Ovary (tissue), 9 donors: ENCODE data around the gene APLNR. TPM values are rescaled to one million over a fixed set of nuclear protein-coding genes. Genes with fewer than 3 reads are reported as not detected.

ENCODE experiments used
- DNase-seq, 5 donors: peaks; one replicate each; pipeline ENCODE4 v3.0.0-alpha.2; 2019 to 2020
- H3K27ac ChIP-seq, 2 donors: fragments of 200-600 bp; one replicate each; pipeline versions ENCODE4 v1.5.1 to v1.8.0; 2019 to 2022
- H3K27me3 ChIP-seq: fragments of 200-600 bp; one replicate; pipeline ENCODE4 v1.8.0; 2022
- H3K36me3 ChIP-seq: fragments of 200-600 bp; sonication (generic); one replicate; pipeline ENCODE4 v1.5.1; 2019
- H3K4me1 ChIP-seq: one replicate; pipeline ENCODE4 v1.8.1; 2013; ENCODE audit warnings: mild to moderate bottlenecking, moderate library complexity; ENCODE audit not compliant: insufficient read depth
- H3K4me3 ChIP-seq: fragments of 200-600 bp; sonication (generic); one replicate; pipeline ENCODE4 v1.5.1; 2017
- H3K9me3 ChIP-seq, 2 donors: fragments of 200-600 bp in 1 of 2; sonication (generic) in 1 of 2; one replicate each; pipeline versions ENCODE4 v1.5.1 to v1.8.1; 2013 to 2019; ENCODE audit warnings: mild to moderate bottlenecking in 1 of 2, moderate library complexity in 1 of 2
- CTCF ChIP-seq, 3 donors: fragments of 450-650 bp in 2 of 3; fragments of 200-600 bp in 1 of 3; IDR thresholded peaks; one replicate each; pipeline versions ENCODE4 v1.5.1 to v1.8.0; 2016 to 2022; ENCODE audit warnings: antibody characterized with exemption in 3 of 3, mild to moderate bottlenecking in 1 of 3
- EP300 ChIP-seq: sonication (generic); formaldehyde crosslinking; IDR thresholded peaks from one replicate; pipeline ENCODE4 v1.6.1; 2017; ENCODE audit warnings: antibody characterized with exemption
- POLR2A ChIP-seq: fragments of 450-650 bp; IDR thresholded peaks from one replicate; pipeline ENCODE4 v1.6.1; 2017; ENCODE audit warnings: antibody characterized with exemption, mild to moderate bottlenecking, moderate library complexity
- WGBS, 3 donors: extraction: QIAGEN DNeasy Blood & Tissue Kit in 1 of 3; methylation state at CpG; one replicate each; pipeline versions ENCODE4 v1.1.5 to v1.1.7; 2013 to 2017; 5-methylcytosine and 5-hydroxymethylcytosine counted together
- intact Hi-C, 4 donors: fragments of 100-400 bp; cut with DNase I; formaldehyde crosslinking; loops; one replicate each; pipeline versions ENCODE4 v1.11.0 to v1.15.1; 2022 to 2023
- polyA plus RNA-seq, 2 donors: library from polyadenylated mRNA; stranded (reverse); fragments of 200-250 nt in 1 of 2; fragments of 350-450 nt in 1 of 2; fragmentation: Illumina TruSeq in 1 of 2; extraction: RNeasy Lipid Tissue Mini Kit (QIAGEN cat#74804) in 1 of 2; gene quantifications; one replicate each; pipeline ENCODE4 v1.2.3, GENCODE V29; 2013 to 2014
- total RNA-seq, 7 donors: library from RNA; depleted of rRNA in 2 of 7; stranded (reverse); fragments of >200 nt in 2 of 7; fragmentation: NEBNext Ultra II Directional in 3 of 7; extraction: Animal tissue kit (Norgen Biotek cat#: 25700) in 3 of 7; gene quantifications; one replicate each; pipeline versions ENCODE4 v1.1.0 to v1.2.4, GENCODE V29; 2016 to 2023
- donor health status: DM: no; HTN: no; CAD: no; lungs with moderate emphysema.
- donor health status: DM: no; HTN: no; CAD: no.
- donor health status: Bipolar disorder and iron deficiency.
- donor health status: DM: yes; HTN: yes; CAD: no.
- donor health status: DM: no; HTN: no; CAD: no.
- donor health status: DM: yes; HTN: yes; CAD: no.

The APLNR gene
- total and polyA plus RNA-seq, 9 donors: 0.24 to 36.1 (median 0.94) TPM; not detected in 2

DNA sequence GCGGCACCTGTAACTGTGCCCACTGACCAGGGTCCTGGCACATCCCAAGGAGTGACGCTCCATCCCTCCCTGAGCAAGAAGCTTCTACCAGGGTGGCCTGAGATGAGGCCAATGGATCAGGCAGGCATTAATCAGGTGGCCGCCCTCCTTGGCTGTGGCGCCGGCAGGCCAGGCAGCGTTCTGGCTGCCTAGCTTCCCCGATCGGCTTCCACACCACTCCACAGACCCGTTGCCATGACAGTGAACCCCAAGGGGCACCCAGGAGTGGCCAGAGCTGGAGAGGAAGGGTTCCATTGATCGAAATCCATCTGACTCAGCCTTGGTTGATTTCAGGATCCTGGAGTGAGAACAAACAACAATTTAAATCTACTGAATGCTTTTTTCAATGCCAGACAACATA is 34.8 kb downstream of the APLNR start:
- no peak for TF ChIP-seq CTCF (IDR thresholded peaks at IDR 0.05)
- TF ChIP-seq POLR2A: no peak
- no peak for TF ChIP-seq EP300
- Histone ChIP-seq H3K9me3 (no peaks in the 10 kb centered on the region), H3K36me3 (no peaks in the 10 kb centered on the region), H3K4me1 (peaks cover 2% of the 10 kb centered on the region), H3K27ac (no peak overlapping the region), H3K27me3 (no peaks in the 10 kb centered on the region), H3K4me3 (no peak overlapping the region)
- intact Hi-C loops: no loop called here
- 80 to 81% (median 81%) methylated on average over 10 of the region's 10 CpGs for whole genome bisulfite sequencing, 3 donors
- no peak for DNase-seq

GRCh38 chr11:57200917-57201316 is 36.1 kb downstream of the APLNR start:
- H3K9me3 ChIP-seq: no peaks in the 10 kb centered on the region
- H3K27ac ChIP-seq: no peak overlapping the region
- no peaks in the 10 kb centered on the region for H3K36me3 ChIP-seq
- no peak overlapping the region for H3K4me3 ChIP-seq
- peaks cover 2% of the 10 kb centered on the region for H3K4me1 ChIP-seq
- TF ChIP-seq EP300: no peak
- intact Hi-C loops: no loop called here
- WGBS, 3 donors: 70 to 79% (median 72%) methylated on average over 7 of the region's 7 CpGs
- no peak for DNase-seq
- H3K27me3 ChIP-seq: no peaks in the 10 kb centered on the region

GRCh38 chr11:57199330-57199729 is 37.7 kb downstream of the APLNR start:
- H3K27me3 ChIP-seq: no peaks in the 10 kb centered on the region
- no peaks in the 10 kb centered on the region for H3K9me3 ChIP-seq
- peaks cover 2% of the 10 kb centered on the region for H3K4me1 ChIP-seq
- no peak for TF ChIP-seq CTCF (IDR thresholded peaks at IDR 0.05)
- TF ChIP-seq EP300: no peak
- no peak for TF ChIP-seq POLR2A
- H3K4me3 ChIP-seq: no peak overlapping the region
- 91 to 97% (median 91%) methylated on average over 11 of the region's 11 CpGs for WGBS, 3 donors
- DNase-seq: no peak
- no peaks in the 10 kb centered on the region for H3K36me3 ChIP-seq
- H3K27ac ChIP-seq: no peak overlapping the region
- intact Hi-C loops: no loop called here

DNA sequence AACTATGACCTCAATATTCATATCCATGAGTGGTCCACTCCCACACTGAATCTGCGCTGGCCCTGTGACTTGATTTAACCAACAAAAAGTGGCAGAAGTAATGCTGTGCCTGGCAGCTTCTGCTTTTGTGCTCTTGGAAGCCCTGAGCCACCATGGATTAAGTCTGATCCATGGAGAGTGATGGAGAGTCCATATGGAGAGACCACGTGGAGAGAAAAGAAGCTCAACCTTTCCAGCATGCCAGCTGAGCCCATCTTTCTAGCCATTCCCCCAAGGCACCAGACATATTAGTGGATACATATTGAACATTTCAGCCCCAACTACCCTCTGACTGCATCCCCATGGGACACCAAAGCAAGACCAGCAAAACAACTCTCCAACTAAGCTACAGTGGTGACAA is 39.3 kb downstream of the APLNR start:
- 85 to 93% (median 92%) methylated on average over 2 of the region's 2 CpGs for WGBS, 3 donors
- no peaks in the 10 kb centered on the region for H3K9me3 ChIP-seq
- H3K27me3 ChIP-seq: no peaks in the 10 kb centered on the region
- H3K36me3 ChIP-seq: no peaks in the 10 kb centered on the region
- no peak for DNase-seq
- intact Hi-C loops: no loop called here
- H3K27ac ChIP-seq: no peak overlapping the region
- no peak for TF ChIP-seq CTCF (IDR thresholded peaks at IDR 0.05)
- TF ChIP-seq EP300: no peak
- TF ChIP-seq POLR2A: no peak
- H3K4me3 ChIP-seq: no peak overlapping the region
- peaks cover under 1% of the 10 kb centered on the region for H3K4me1 ChIP-seq

GRCh38 chr11:57196596-57196995 is 40.5 kb downstream of the APLNR start:
- DNase-seq: no peak
- whole genome bisulfite sequencing, 3 donors: 84 to 89% (median 84%) methylated on average over 6 of the region's 6 CpGs
- H3K4me3 ChIP-seq: no peak overlapping the region
- H3K27ac ChIP-seq: no peak overlapping the region
- no peaks in the 10 kb centered on the region for H3K36me3 ChIP-seq
- intact Hi-C loops: no loop called here
- no peak for TF ChIP-seq EP300
- no peak for TF ChIP-seq POLR2A
- TF ChIP-seq CTCF (IDR thresholded peaks at IDR 0.05): no peak
- no peaks in the 10 kb centered on the region for H3K9me3 ChIP-seq
- no peaks in the 10 kb centered on the region for H3K4me1 ChIP-seq
- H3K27me3 ChIP-seq: no peaks in the 10 kb centered on the region
